Activated gamma-delta T cell treated with anti-CD3 and anti-CD28 coated beads, Interleukin-2, amount 50 U/mL, for 16 hours (primary cell): Measurements from ENCODE around the gene SDK2.

Experiments used
- DNase-seq: peaks from one replicate; pipeline ENCODE4 v3.0.0-alpha.2; 2020; ENCODE audit warnings: low read depth

SDK2 gene

GRCh38 chr17:73419051-73419450 lies 225.2 kb downstream of the SDK2 start:
- no peak for DNase-seq

- no peak for DNase-seq
Measured at GRCh38 chr17:73415782-73416181, 228.5 kb downstream of the SDK2 start.

GRCh38 chr17:73414171-73414955 lies 229.9 kb downstream of the SDK2 start:
- DNase-seq: no peak

- DNase-seq: no peak
Measured at GRCh38 chr17:73412914-73413313, 231.3 kb downstream of the SDK2 start.

- DNase-seq: no peak
Measured at GRCh38 chr17:73411313-73411747, 232.9 kb downstream of the SDK2 start.

- no peak for DNase-seq
Measured at GRCh38 chr17:73410586-73411312, 233.5 kb downstream of the SDK2 start.

- no peak for DNase-seq
Measured at GRCh38 chr17:73404246-73404645, 240.0 kb downstream of the SDK2 start.

GRCh38 chr17:73402466-73402865 lies 241.8 kb downstream of the SDK2 start:
- DNase-seq: no peak

- DNase-seq: no peak
Measured at GRCh38 chr17:73401911-73402310, 242.3 kb downstream of the SDK2 start.

GRCh38 chr17:73400915-73401545 lies 243.2 kb downstream of the SDK2 start:
- DNase-seq: no peak

- DNase-seq: no peak
Measured at GRCh38 chr17:73399056-73399455, 245.2 kb downstream of the SDK2 start.

GRCh38 chr17:73397856-73398540 lies 246.2 kb downstream of the SDK2 start:
- no peak for DNase-seq

- DNase-seq: no peak
Measured at GRCh38 chr17:73397278-73397826, 246.9 kb downstream of the SDK2 start.

GRCh38 chr17:73396431-73397277 lies 247.6 kb downstream of the SDK2 start:
- DNase-seq: no peak

GRCh38 chr17:73394512-73395450 lies 249.5 kb downstream of the SDK2 start:
- no peak for DNase-seq

- DNase-seq: no peak
Measured at GRCh38 chr17:73393962-73394361, 250.3 kb downstream of the SDK2 start.

- DNase-seq: no peak
Measured at GRCh38 chr17:73393381-73393780, 250.9 kb downstream of the SDK2 start.

- DNase-seq: no peak
Measured at GRCh38 chr17:73391331-73392265, 252.6 kb downstream of the SDK2 start.

- DNase-seq: no peak
Measured at GRCh38 chr17:73390851-73391250, 253.4 kb downstream of the SDK2 start.
